SK-N-SH (cell line): ENCODE data around the gene TBX6. TPM values are rescaled to one million over a fixed set of nuclear protein-coding genes. Genes with fewer than 3 reads are reported as not detected.

ENCODE experiments used
- CTCF ChIA-PET: fragments of 300-600, 350-600 bp; formaldehyde crosslinking; extraction: SDS; loops from one replicate; lab custom pipeline; 2021; lab: Yijun Ruan, JAX
- POLR2A ChIA-PET: fragments of 350-600 bp; sonication (Branson Sonifier 250); formaldehyde crosslinking; extraction: SDS; loops from one replicate; lab custom pipeline; 2020; ENCODE audit warnings: antibody characterized with exemption, inconsistent platforms; lab: Yijun Ruan, JAX
- DNase-seq: peaks from one replicate; pipeline ENCODE4 v3.0.0; 2012
- H2AFZ ChIP-seq: fragments of 200-600 bp; sonication (generic); 2 replicates; pipeline ENCODE4 v1.8.1; 2016; ENCODE audit warnings: antibody characterized with exemption, mild to moderate bottlenecking, low read depth
- H3F3A ChIP-seq: fragments of 200-600 bp; sonication (generic); replicated peaks from 2 replicates; pipeline ENCODE3; 2016; ENCODE audit warnings: antibody characterized with exemption, mild to moderate bottlenecking; ENCODE audit not compliant: insufficient read depth
- H3K27ac ChIP-seq, 2 experiments: fragments of 200-500 bp in 1 of 2; fragments of 200-600 bp in 1 of 2; sonication (Bioruptor generic) in 1 of 2; sonication (generic), shearing (Covaris generic) in 1 of 2; 2 replicates each; pipeline versions ENCODE4 v1.5.1 to v1.6.1; 2014 to 2016; ENCODE audit warnings: low read depth in 2 of 2, inconsistent platforms in 1 of 2, low read length in 1 of 2, mild to moderate bottlenecking in 1 of 2, mixed read lengths in 1 of 2
- H3K27me3 ChIP-seq: fragments of 200-600 bp; sonication (generic), shearing (Covaris generic); 2 replicates; pipeline ENCODE4 v1.6.1; 2016; ENCODE audit warnings: mixed run types; ENCODE audit not compliant: insufficient read depth
- H3K36me3 ChIP-seq, 2 experiments: fragments of 200-500 bp in 1 of 2; fragments of 200-600 bp in 1 of 2; sonication (Bioruptor generic) in 1 of 2; sonication (generic) in 1 of 2; replicated peaks in 1 of 2; 2 replicates each; pipeline versions ENCODE3 to v1.5.1; 2014 to 2016; ENCODE audit warnings: low read length in 1 of 2, mild to moderate bottlenecking in 1 of 2; ENCODE audit not compliant: insufficient read depth in 2 of 2, control insufficient read depth in 1 of 2
- H3K4me1 ChIP-seq, 2 experiments: fragments of 200-500 bp in 1 of 2; fragments of 200-600 bp in 1 of 2; sonication (Bioruptor generic) in 1 of 2; sonication (generic), shearing (Covaris generic) in 1 of 2; 2 replicates each; pipeline versions ENCODE4 v1.5.1 to v1.6.1; 2014 to 2016; ENCODE audit warnings: low read depth in 1 of 2, low read length in 1 of 2, mixed run types in 1 of 2; ENCODE audit not compliant: insufficient read depth in 2 of 2, control insufficient read depth in 1 of 2
- H3K4me2 ChIP-seq: fragments of 200-600 bp; sonication (generic), shearing (Covaris generic); 2 replicates; pipeline ENCODE4 v1.6.1; 2017; ENCODE audit warnings: mixed run types
- H3K4me3 ChIP-seq, 2 experiments: fragments of 200-500 bp in 1 of 2; fragments of 200-600 bp in 1 of 2; sonication (Bioruptor generic) in 1 of 2; sonication (generic), shearing (Covaris generic) in 1 of 2; 2 replicates each; pipeline versions ENCODE4 v1.5.1 to v1.8.1; 2014 to 2016; ENCODE audit warnings: low read depth in 2 of 2, inconsistent platforms in 1 of 2, low read length in 1 of 2, mild to moderate bottlenecking in 1 of 2, mixed read lengths in 1 of 2, moderate library complexity in 1 of 2
- H3K79me2 ChIP-seq: fragments of 200-600 bp; sonication (generic); 2 replicates; pipeline ENCODE4 v1.8.1; 2017; ENCODE audit warnings: mild to moderate bottlenecking; ENCODE audit not compliant: insufficient read depth
- H3K9ac ChIP-seq: fragments of 200-600 bp; sonication (generic); 2 replicates; pipeline ENCODE4 v1.6.1; 2017; ENCODE audit warnings: mixed run types
- H3K9me2 ChIP-seq: fragments of 200-600 bp; sonication (generic); 2 replicates; pipeline ENCODE4 v1.6.1; 2017; ENCODE audit warnings: mixed run types
- H3K9me3 ChIP-seq: fragments of 200-600 bp; sonication (generic); 2 replicates; pipeline ENCODE4 v1.6.1; 2017; ENCODE audit warnings: mixed run types, mild to moderate bottlenecking, moderate library complexity
- H4K20me1 ChIP-seq: fragments of 200-600 bp; sonication (generic); 2 replicates; pipeline ENCODE4 v1.6.1; 2017; ENCODE audit warnings: mild to moderate bottlenecking, mixed run types; ENCODE audit not compliant: insufficient read depth
- FOXJ3 ChIP-seq: sonication (generic); formaldehyde crosslinking; IDR thresholded peaks from 2 replicates; pipeline ENCODE4 v1.5.1; 2020; ENCODE audit warnings: mild to moderate bottlenecking, missing genetic modification reagents
- JUND ChIP-seq: IDR thresholded peaks from 2 replicates; pipeline ENCODE4 v1.4.0; 2012
- MAX ChIP-seq: IDR thresholded peaks from 2 replicates; pipeline ENCODE4 v1.4.0; 2012; ENCODE audit warnings: low read depth
- RCOR1 ChIP-seq: fragments of 150-350 bp; IDR thresholded peaks from 2 replicates; pipeline ENCODE4 v1.6.1; 2017; ENCODE audit warnings: antibody characterized with exemption, low read length
- REST ChIP-seq: IDR thresholded peaks from 2 replicates; pipeline ENCODE4 v1.6.1; 2012; ENCODE audit warnings: mild to moderate bottlenecking, low read depth, low read length, moderate library complexity
- TEAD4 ChIP-seq: IDR thresholded peaks from 2 replicates; pipeline ENCODE4 v1.4.0; 2012; ENCODE audit warnings: mild to moderate bottlenecking, borderline replicate concordance; ENCODE audit not compliant: insufficient read depth
- YY1 ChIP-seq: IDR thresholded peaks from 2 replicates; pipeline ENCODE4 v1.4.0; 2012; ENCODE audit warnings: low read depth, mild to moderate bottlenecking
- WGBS: methylation state at CpG from one replicate; pipeline ENCODE4 v1.1.6; 2017; ENCODE audit warnings: low lambda C conversion rate; 5-methylcytosine and 5-hydroxymethylcytosine counted together
- polyA plus RNA-seq, 3 experiments: library from polyadenylated mRNA; depleted of rRNA; stranded (reverse); fragments of >200 nt; gene quantifications; 2 replicates each; pipeline ENCODE4 v1.2.3, GENCODE V29; 2012

TBX6 gene
- polyA plus RNA-seq, 1 of the 3 experiments (the other 2 are of a cell fraction), result 0.18 TPM

- Histone ChIP-seq H3K27ac (no peak overlapping the region; a peak in 1 of 4 replicates), H3K4me3 (no peak overlapping the region), H3F3A (peaks cover 39% of the 10 kb centered on the region), H3K4me2 (no peak overlapping the region), H3K36me3 (peaks cover 5 to 14% of the 10 kb centered on the region in 2 experiments), H3K9me2 (no peaks in the 10 kb centered on the region), H3K4me1 (peaks cover 5 to 23% of the 10 kb centered on the region in 2 experiments; a peak in 2 of 4 replicates), H3K79me2 (no peaks in the 10 kb centered on the region), H3K9me3 (no peaks in the 10 kb centered on the region), H2AFZ (no peak overlapping the region), H3K9ac (no peak overlapping the region), H3K27me3 (no peaks in the 10 kb centered on the region), H4K20me1 (no peaks in the 10 kb centered on the region)
- no peak for TF ChIP-seq JUND
- CTCF ChIA-PET, result interaction anchor here (0.7 to 5.5 kb wide), 3 partner anchors 23 to 47 kb away, joined by 3 to 49 read pairs (median 4); partner anchors contain the start of gene GDPD3
- 92% methylated on average over 17 of the region's 22 CpGs for WGBS
- POLR2A ChIA-PET, result interaction anchor here (1.0 to 6.9 kb wide), 2 partner anchors 12 to 24 kb away, joined by 3 to 57 read pairs; partner anchors contain the start of gene ALDOA
- DNase-seq, result no peak
Observed at GRCh38 chr16:30088832-30089624, 2.7 kb downstream of the TBX6 start.

- Histone ChIP-seq H3K27me3 (no peaks in the 10 kb centered on the region), H3K36me3 (peaks cover 8 to 18% of the 10 kb centered on the region in 2 experiments), H4K20me1 (no peaks in the 10 kb centered on the region), H3F3A (peaks cover 38% of the 10 kb centered on the region), H3K79me2 (no peaks in the 10 kb centered on the region), H2AFZ (no peak overlapping the region), H3K9me2 (no peaks in the 10 kb centered on the region), H3K4me2 (no peak overlapping the region), H3K9ac (no peak overlapping the region), H3K9me3 (no peaks in the 10 kb centered on the region), H3K27ac (no peak overlapping the region), H3K4me1 (peaks cover 5 to 23% of the 10 kb centered on the region in 2 experiments; a peak in 2 of 4 replicates), H3K4me3 (no peak overlapping the region)
- no peak for DNase-seq
- TF ChIP-seq MAX (no peak), YY1 (no peak), TEAD4 (no peak), FOXJ3 (CRISPR knock-in tag) (no peak), JUND (no peak), REST (no peak), RCOR1 (no peak)
- 73% methylated on average over 4 of the region's 10 CpGs for WGBS
- ChIA-PET POLR2A (interaction anchor here (6.9 kb wide), 1 partner anchor 23 kb away, joined by 57 read pairs; the partner anchor contains the start of gene ALDOA), CTCF (interaction anchor here (0.8 kb wide), 1 partner anchor 46 kb away, joined by 3 read pairs; no protein-coding TSS in a partner anchor)
Observed at GRCh38 chr16:30088237-30088831, 3.4 kb downstream of the TBX6 start.
